ENCODE measurements around the gene CTPS1. TPM values are rescaled to one million over a fixed set of nuclear protein-coding genes. Genes with fewer than 3 reads are reported as not detected.
A peak's percentile ranks its signal among the peaks of the same experiment; 100 is the strongest.

Gene CTPS1
- total and polyA plus RNA-seq, 2 experiments from 2014 or later: 19.8 to 30.3 TPM

- TF ChIP-seq EZH2 (IDR thresholded peaks at IDR 0.05; ENCODE audit: insufficient read depth, poor library complexity, severe bottlenecking) (no peak), EZH2phosphoT487 (IDR thresholded peaks at IDR 0.05; ENCODE audit: insufficient read depth, low read depth) (no peak)
- 97 to 98% methylated on average over 4 of the region's 4 CpGs for WGBS, 2 experiments (ENCODE audit: low coverage in 1 of 2, low lambda C conversion rate in 2 of 2, missing lambda C conversion rate in 2 of 2)
- no peak for DNase-seq
- Histone ChIP-seq H3K27me3 (replicated peaks; ENCODE audit: insufficient read depth) (no peaks in the 10 kb centered on the region), H3K4me2 (ENCODE audit: unreplicated experiment) (no peak overlapping the region), H3K79me2 (ENCODE audit: insufficient read depth) (peaks cover 29% of the 10 kb centered on the region; the same call in 1 of the 2 replicates), H3K9ac (no peak overlapping the region), H3K9me2 (ENCODE audit: insufficient read depth) (no peaks in the 10 kb centered on the region), H3K4me3 (no peak overlapping the region), H3F3A (ENCODE audit: insufficient read depth) (peaks cover 24% of the 10 kb centered on the region), H2AFZ (no peak overlapping the region), H4K20me1 (ENCODE audit: insufficient read depth) (no peaks in the 10 kb centered on the region), H3K27ac (no peak overlapping the region), H3K4me1 (ENCODE audit: insufficient read depth) (peaks cover 10% of the 10 kb centered on the region), H3K36me3 (ENCODE audit: low read depth) (peaks cover 62% of the 10 kb centered on the region), H3K9me3 (ENCODE audit: low read depth) (no peaks in the 10 kb centered on the region)
- in situ Hi-C loops (cut with MboI): no loop called here
These were observed 19.2 kb downstream of the CTPS1 start for GRCh38 chr1:40998668-40999067.

- whole genome bisulfite sequencing, 2 experiments (ENCODE audit: low coverage in 1 of 2, low lambda C conversion rate in 2 of 2, missing lambda C conversion rate in 2 of 2): 72 to 75% methylated on average over 9 of the region's 9 CpGs
- peak overlapping the region; percentile 80 for H3K27ac ChIP-seq
- H2AFZ ChIP-seq: no peak overlapping the region
- H3K4me3 ChIP-seq: no peak overlapping the region
- peak overlapping the region; percentile 40 for H3K4me2 ChIP-seq (ENCODE audit: unreplicated experiment)
- peak overlapping the region; percentile 41 for H3K9ac ChIP-seq
- TF ChIP-seq EZH2 (IDR thresholded peaks at IDR 0.05; ENCODE audit: insufficient read depth, poor library complexity, severe bottlenecking) (no peak), EZH2phosphoT487 (IDR thresholded peaks at IDR 0.05; ENCODE audit: insufficient read depth, low read depth) (no peak)
- H4K20me1 ChIP-seq (ENCODE audit: insufficient read depth): no peaks in the 10 kb centered on the region
- in situ Hi-C loops (cut with MboI): no loop called here
- DNase-seq: no peak
- H3K27me3 ChIP-seq (replicated peaks; ENCODE audit: insufficient read depth): no peaks in the 10 kb centered on the region
- 0 out of 2 replicates have a peak, but pooled peaks cover 5% of the 10 kb centered on the region for H3K79me2 ChIP-seq (ENCODE audit: insufficient read depth)
- H3F3A ChIP-seq (ENCODE audit: insufficient read depth): peaks cover 32% of the 10 kb centered on the region
- no peaks in the 10 kb centered on the region for H3K9me2 ChIP-seq (ENCODE audit: insufficient read depth)
- peaks cover 35% of the 10 kb centered on the region for H3K36me3 ChIP-seq (ENCODE audit: low read depth)
- no peaks in the 10 kb centered on the region for H3K9me3 ChIP-seq (ENCODE audit: low read depth)
- peaks cover 10% of the 10 kb centered on the region for H3K4me1 ChIP-seq (ENCODE audit: insufficient read depth)
These were observed 23.7 kb downstream of the CTPS1 start for GRCh38 chr1:41003127-41003639.

DNA sequence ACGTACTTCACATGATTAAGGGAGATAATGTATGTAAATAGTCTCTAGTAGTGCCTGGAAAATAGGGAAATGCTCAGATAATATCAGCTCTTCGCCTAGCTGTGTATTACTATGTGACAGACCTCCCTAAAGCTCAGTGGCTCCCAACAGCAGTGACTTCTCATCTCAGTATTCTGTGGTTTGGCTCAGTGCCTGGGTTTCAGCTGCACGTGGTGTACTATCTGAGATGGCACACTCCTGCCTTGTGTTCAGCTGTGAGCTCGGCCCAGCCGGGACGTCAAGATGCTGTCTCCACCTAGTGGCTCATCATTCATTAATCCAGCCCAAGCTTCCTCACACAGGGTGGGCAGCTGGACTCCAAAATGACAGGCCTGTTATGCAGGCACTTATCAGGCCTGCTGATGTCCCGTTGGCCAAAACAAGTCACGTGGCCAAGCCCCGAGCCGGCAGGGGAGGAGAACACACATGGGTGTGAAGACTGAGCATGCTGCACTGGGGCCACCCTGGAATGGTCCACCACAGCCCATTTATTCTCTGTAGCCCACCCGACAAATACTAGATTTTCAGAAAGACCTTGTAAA is 24.2 kb downstream of the CTPS1 start:
- 10 to 11% methylated on average over 11 of the region's 11 CpGs for WGBS, 2 experiments (ENCODE audit: low coverage in 1 of 2, low lambda C conversion rate in 2 of 2, missing lambda C conversion rate in 2 of 2)
- Histone ChIP-seq H3K9ac (peak overlapping the region; percentile 41), H3F3A (ENCODE audit: insufficient read depth) (peaks cover 32% of the 10 kb centered on the region), H2AFZ (no peak overlapping the region), H3K4me3 (no peak overlapping the region), H3K4me2 (ENCODE audit: unreplicated experiment) (peak overlapping the region; percentile 40), H3K27ac (peak overlapping the region; percentile 80), H3K79me2 (ENCODE audit: insufficient read depth) (0 out of 2 replicates have a peak, but pooled peaks cover 3% of the 10 kb centered on the region), H3K27me3 (replicated peaks; ENCODE audit: insufficient read depth) (no peaks in the 10 kb centered on the region), H3K36me3 (ENCODE audit: low read depth) (peaks cover 38% of the 10 kb centered on the region), H3K9me3 (ENCODE audit: low read depth) (no peaks in the 10 kb centered on the region), H3K4me1 (ENCODE audit: insufficient read depth) (peaks cover 10% of the 10 kb centered on the region), H3K9me2 (ENCODE audit: insufficient read depth) (no peaks in the 10 kb centered on the region), H4K20me1 (ENCODE audit: insufficient read depth) (no peaks in the 10 kb centered on the region)
- no peak for TF ChIP-seq EZH2phosphoT487 (IDR thresholded peaks at IDR 0.05; ENCODE audit: insufficient read depth, low read depth)
- DNase-seq: peak; percentile 99
- in situ Hi-C loops (cut with MboI): no loop called here

GRCh38 chr1:41005876-41006275 is 26.4 kb downstream of the CTPS1 start:
- Histone ChIP-seq H3K4me1 (ENCODE audit: insufficient read depth) (peaks cover 10% of the 10 kb centered on the region), H3K27me3 (replicated peaks; ENCODE audit: insufficient read depth) (no peaks in the 10 kb centered on the region), H3K27ac (no peak overlapping the region), H3K79me2 (ENCODE audit: insufficient read depth) (no peaks in the 10 kb centered on the region), H3K9ac (no peak overlapping the region), H3K9me2 (ENCODE audit: insufficient read depth) (no peaks in the 10 kb centered on the region), H3F3A (ENCODE audit: insufficient read depth) (peaks cover 32% of the 10 kb centered on the region), H3K9me3 (ENCODE audit: low read depth) (no peaks in the 10 kb centered on the region), H2AFZ (no peak overlapping the region), H4K20me1 (ENCODE audit: insufficient read depth) (no peaks in the 10 kb centered on the region), H3K4me3 (no peak overlapping the region), H3K4me2 (ENCODE audit: unreplicated experiment) (no peak overlapping the region), H3K36me3 (ENCODE audit: low read depth) (peaks cover 44% of the 10 kb centered on the region)
- 80% methylated on average over 5 of the region's 5 CpGs for WGBS, 2 experiments (ENCODE audit: low coverage in 1 of 2, low lambda C conversion rate in 2 of 2, missing lambda C conversion rate in 2 of 2)
- in situ Hi-C loops (cut with MboI): no loop called here
- no peak for DNase-seq
- no peak for TF ChIP-seq EZH2 (IDR thresholded peaks at IDR 0.05; ENCODE audit: insufficient read depth, poor library complexity, severe bottlenecking)

Data from GM23248 (cell line).